GM12878 (cell line): Measurements from ENCODE around the gene CACHD1. TPM values are rescaled to one million over a fixed set of nuclear protein-coding genes. Genes with fewer than 3 reads are reported as not detected.

Experiments used
- ATAC-seq: fragments of 200-7000 bp; cut with Tn5 transposase; 3 replicates; pipeline ENCODE4 v1.9.1; 2020; ENCODE audit warnings: mild to moderate bottlenecking, moderate library complexity
- BruUV-seq: library from RNA; stranded (reverse); fragments of 400-500 nt; replicated peaks from 2 replicates; lab custom pipeline; 2021; lab: Mats Ljungman, UMichigan
- CTCF ChIA-PET: fragments of 300-600 bp; sonication (Branson Sonifier 250); formaldehyde crosslinking; extraction: SDS; loops from one replicate; lab custom pipeline; 2021; ENCODE audit warnings: inconsistent platforms; lab: Yijun Ruan, JAX
- POLR2A ChIA-PET: fragments of 350-600 bp; formaldehyde crosslinking; extraction: SDS; loops from one replicate; lab custom pipeline; 2021; ENCODE audit warnings: inconsistent platforms; lab: Charles Lee
- RAD21 ChIA-PET: fragments of 300-600 bp; sonication (Branson Sonifier 250); formaldehyde crosslinking; loops from one replicate; lab custom pipeline; 2023; ENCODE audit warnings: antibody characterized with exemption; ENCODE audit not compliant: unreplicated experiment; lab: Charles Lee
- SMC1A ChIA-PET: fragments of 300-600 bp; sonication (Branson Sonifier 250); formaldehyde crosslinking; loops from one replicate; lab custom pipeline; 2023; ENCODE audit not compliant: unreplicated experiment, uncharacterized antibody; lab: Charles Lee
- DNase-seq: peaks from one replicate; pipeline ENCODE4 v3.0.0-alpha.2; 2011; ENCODE audit warnings: low read depth, low spot score
- FAIRE-seq: peaks from 3 replicates; lab custom pipeline; 2011; peaks lifted over from hg19 to GRCh38; lab: Jason Lieb, UNC
- H2AFZ ChIP-seq: 2 replicates; pipeline ENCODE4 v1.6.0; 2011; ENCODE audit warnings: low read depth, low read length, control low read depth; ENCODE audit not compliant: control insufficient read depth
- H3K27ac ChIP-seq: 2 replicates; pipeline ENCODE4 v1.5.1; 2011; ENCODE audit warnings: control low read depth; ENCODE audit not compliant: control insufficient read depth, insufficient read depth
- H3K27me3 ChIP-seq, 2 experiments: replicated peaks in 1 of 2; 2 replicates each; pipeline versions ENCODE4 v1.6.0 to v1.6.1; 2011; ENCODE audit warnings: low read length in 1 of 2; ENCODE audit not compliant: control insufficient read depth in 2 of 2, insufficient read depth in 2 of 2
- H3K36me3 ChIP-seq, 2 experiments: 2 replicates each; pipeline ENCODE4 v1.5.1; 2011; ENCODE audit warnings: low read length in 1 of 2; ENCODE audit not compliant: control insufficient read depth in 2 of 2, insufficient read depth in 2 of 2
- H3K4me1 ChIP-seq: 2 replicates; pipeline ENCODE4 v1.6.1; 2011; ENCODE audit warnings: mild to moderate bottlenecking, low read length, moderate library complexity, mixed read lengths; ENCODE audit not compliant: control insufficient read depth, insufficient read depth
- H3K4me2 ChIP-seq: 2 replicates; pipeline ENCODE4 v1.6.0; 2011; ENCODE audit warnings: control low read depth; ENCODE audit not compliant: control insufficient read depth, insufficient read depth
- H3K4me3 ChIP-seq: fragments of 200-600 bp; sonication (generic); 2 replicates; pipeline ENCODE4 v1.5.1; 2016
- H3K79me2 ChIP-seq: 2 replicates; pipeline ENCODE4 v1.6.0; 2011; ENCODE audit warnings: low read length; ENCODE audit not compliant: control insufficient read depth, insufficient read depth
- H3K9ac ChIP-seq: 2 replicates; pipeline ENCODE4 v1.8.0; 2011; ENCODE audit warnings: low read length, control low read depth, mixed read lengths; ENCODE audit not compliant: control insufficient read depth, insufficient read depth
- H3K9me3 ChIP-seq: replicated peaks from 3 replicates; pipeline ENCODE4 v1.5.1; 2011; ENCODE audit warnings: mild to moderate bottlenecking, low read length; ENCODE audit not compliant: control insufficient read depth, insufficient read depth
- H4K20me1 ChIP-seq: 2 replicates; pipeline ENCODE4 v1.6.0; 2011; ENCODE audit not compliant: control insufficient read depth, insufficient read depth
- CUX1 ChIP-seq: IDR thresholded peaks from 2 replicates; pipeline ENCODE4 v1.6.1; 2012; ENCODE audit warnings: improper control_type of control experiment, low read depth, low read length; ENCODE audit not compliant: insufficient replicate concordance
- HCFC1 ChIP-seq: fragments of 150-350 bp; IDR thresholded peaks from 2 replicates; pipeline ENCODE4 v1.6.1; 2014; ENCODE audit warnings: low read length
- POLR2A ChIP-seq: IDR thresholded peaks from 2 replicates; pipeline ENCODE4 v1.6.1; 2011; ENCODE audit warnings: low read depth, mild to moderate bottlenecking, low read length
- POU2F2 ChIP-seq: IDR thresholded peaks from 3 replicates; pipeline ENCODE4 v1.6.1; 2011; ENCODE audit warnings: low read depth, mild to moderate bottlenecking, low read length, borderline replicate concordance
- RBBP5 ChIP-seq: fragments of 200-600 bp; sonication (generic); conservative IDR thresholded peaks from 2 replicates; pipeline ENCODE4 v1.6.1; 2016
- SKIL ChIP-seq: fragments of 450-650 bp; IDR thresholded peaks from 2 replicates; pipeline ENCODE4 v1.6.1; 2017; ENCODE audit warnings: mild to moderate bottlenecking, low read depth, inconsistent platforms; ENCODE audit not compliant: poor library complexity, severe bottlenecking
- USF1 ChIP-seq: IDR thresholded peaks from 2 replicates; pipeline ENCODE4 v1.6.1; 2011; ENCODE audit warnings: borderline replicate concordance, low read depth, mild to moderate bottlenecking, moderate library complexity, mixed read lengths, low read length; ENCODE audit not compliant: insufficient read depth; ENCODE audit errors: extremely low read length
- WRNIP1 ChIP-seq: IDR thresholded peaks from 2 replicates; pipeline ENCODE4 v1.6.1; 2011; ENCODE audit warnings: low read depth, low read length, improper control_type of control experiment, borderline replicate concordance
- WGBS: methylation state at CpG from one replicate; pipeline ENCODE4 v1.1.6; 2016; ENCODE audit warnings: low lambda C conversion rate; ENCODE audit not compliant: insufficient replicate concordance, insufficient coverage; ENCODE audit errors: missing lambda C conversion rate; 5-methylcytosine and 5-hydroxymethylcytosine counted together
- in situ Hi-C: fragments of 300-500 bp; cut with MboI; formaldehyde crosslinking; loops from 9 replicates; pipeline ENCODE4 v1.14.3; 2018; ENCODE audit warnings: mixed read lengths
- intact Hi-C: fragments of 100-400 bp; cut with micrococcal nuclease; formaldehyde crosslinking; loops from one replicate; pipeline ENCODE4 v1.14.2; 2022; ENCODE audit not compliant: unreplicated experiment
- polyA plus RNA-seq, 11 experiments: library from polyadenylated mRNA; depleted of rRNA in 4 of 11; unstranded in 6 of 11; stranded (reverse) in 5 of 11; fragments of >200 nt; fragmentation: Nextera tagmentation in 4 of 11; fragmentation: Illumina TruSeq in 1 of 11; extraction: Ambion mirVana in 4 of 11; extraction: Trizol in 1 of 11; gene quantifications; 1 replicate in 1 of 11; 2 replicates in 10 of 11; pipeline versions ENCODE4 v1.2.1 to v1.2.3, GENCODE V29; 2011 to 2016; ENCODE audit warnings: inconsistent platforms in 2 of 11, missing spikeins in 2 of 11, low read depth in 1 of 11
- total RNA-seq, 4 experiments: library from RNA; depleted of rRNA in 3 of 4; stranded (reverse); fragments of >200 nt in 3 of 4; fragmentation: Illumina TruSeq in 1 of 4; extraction: Trizol in 1 of 4; gene quantifications; 2 replicates each; pipeline versions ENCODE4 v1.2.1 to v1.2.3, GENCODE V29; 2013 to 2021

Gene CACHD1
- total and polyA plus RNA-seq, 10 of the 15 experiments (the other 5 are each of a cell fraction or from before 2014, with no cell fraction given) = 0.03 TPM; not detected in 9

GRCh38 chr1:64574301-64574700 is 104.4 kb downstream of the CACHD1 start:
- intact Hi-C loops = no loop called here
- no peaks in the 10 kb centered on the region for H3K36me3 ChIP-seq
- H3K79me2 ChIP-seq = no peaks in the 10 kb centered on the region
- H3K9me3 ChIP-seq = no peaks in the 10 kb centered on the region
- no peak overlapping the region for H2AFZ ChIP-seq
- no peaks in the 10 kb centered on the region for H3K4me1 ChIP-seq
- no peaks in the 10 kb centered on the region for H3K27me3 ChIP-seq
- no TSS peak for BruUV-seq
- ATAC-seq = no peak
- TF ChIP-seq HCFC1 (no peak), POLR2A (no peak), POU2F2 (no peak), RBBP5 (no peak), WRNIP1 (no peak), SKIL (no peak), CUX1 (no peak), USF1 (no peak)
- TF ChIP-seq, all 136 proteins: peak for 0
- Histone ChIP-seq H4K20me1 (no peaks in the 10 kb centered on the region), H3K4me2 (no peak overlapping the region), H3K27ac (no peak overlapping the region), H3K9ac (no peak overlapping the region), H3K4me3 (no peak overlapping the region)
- RAD21 ChIA-PET = no interaction called here
- SMC1A ChIA-PET = interaction anchor here (1.5 to 1.6 kb wide), 2 partner anchors 7 to 24 kb away, joined by 3 to 5 read pairs; no protein-coding TSS in a partner anchor
- CTCF ChIA-PET = interaction anchor here (0.9 to 1.0 kb wide), 2 partner anchors 21 to 23 kb away, joined by 3 read pairs; no protein-coding TSS in a partner anchor
- 28% methylated on average over 3 of the region's 3 CpGs for WGBS
- POLR2A ChIA-PET = no interaction called here
- in situ Hi-C loops = no loop called here
- no peak for FAIRE-seq
- no peak for DNase-seq
